ENCODE results near the gene ASPN.

ASPN gene

GRCh38 chr9:92503156-92503555 lies 20.9 kb upstream of the ASPN start:
- DNase-seq, result no peak

GRCh38 chr9:92501671-92502393 lies 19.5 kb upstream of the ASPN start:
- no peak for DNase-seq

GRCh38 chr9:92500725-92501124 lies 18.4 kb upstream of the ASPN start:
- no peak for DNase-seq

GRCh38 chr9:92499701-92500100 lies 17.4 kb upstream of the ASPN start:
- no peak for DNase-seq

- no peak for DNase-seq
These were observed 14.3 kb upstream of the ASPN start for GRCh38 chr9:92496396-92497176.

GRCh38 chr9:92494856-92495255 lies 12.6 kb upstream of the ASPN start:
- no peak for DNase-seq

- no peak for DNase-seq
These were observed 11.6 kb upstream of the ASPN start for GRCh38 chr9:92493749-92494387.

GRCh38 chr9:92492781-92493401 lies 10.6 kb upstream of the ASPN start:
- DNase-seq, result no peak

- no peak for DNase-seq
These were observed 6.6 kb upstream of the ASPN start for GRCh38 chr9:92488681-92489550.

- DNase-seq, result no peak
These were observed 4.1 kb upstream of the ASPN start for GRCh38 chr9:92486371-92486770.

GRCh38 chr9:92484563-92484962 lies 2.3 kb upstream of the ASPN start:
- no peak for DNase-seq

GRCh38 chr9:92483627-92484545 lies 1.6 kb upstream of the ASPN start:
- DNase-seq, result no peak

GRCh38 chr9:92482805-92483204 lies 499 bp upstream of the ASPN start:
- DNase-seq, result no peak

GRCh38 chr9:92480986-92481633 lies 1.2 kb downstream of the ASPN start:
- DNase-seq, result no peak

- DNase-seq, result no peak
These were observed 2.0 kb downstream of the ASPN start for GRCh38 chr9:92480291-92480771.

- no peak for DNase-seq
These were observed 3.0 kb downstream of the ASPN start for GRCh38 chr9:92479346-92479745.

GRCh38 chr9:92478783-92479182 lies 3.5 kb downstream of the ASPN start:
- DNase-seq, result no peak

- DNase-seq, result no peak
These were observed 5.3 kb downstream of the ASPN start for GRCh38 chr9:92476962-92477361.

- DNase-seq, result no peak
These were observed 7.7 kb downstream of the ASPN start for GRCh38 chr9:92474587-92474986.

GRCh38 chr9:92468206-92468605 lies 14.1 kb downstream of the ASPN start:
- DNase-seq, result no peak

GRCh38 chr9:92467511-92467910 lies 14.8 kb downstream of the ASPN start:
- no peak for DNase-seq
